ENCODE data around the gene CELA3B. TPM values are rescaled to one million over a fixed set of nuclear protein-coding genes. Genes with fewer than 3 reads are reported as not detected.
"Not testable (repeated sequence)": the region's sequence is repeated elsewhere in the genome, so short reads cannot be mapped to it uniquely, and the experiment has no call there.

The CELA3B gene
- total RNA-seq, 1 experiment from 2014 or later, result not detected

DNA sequence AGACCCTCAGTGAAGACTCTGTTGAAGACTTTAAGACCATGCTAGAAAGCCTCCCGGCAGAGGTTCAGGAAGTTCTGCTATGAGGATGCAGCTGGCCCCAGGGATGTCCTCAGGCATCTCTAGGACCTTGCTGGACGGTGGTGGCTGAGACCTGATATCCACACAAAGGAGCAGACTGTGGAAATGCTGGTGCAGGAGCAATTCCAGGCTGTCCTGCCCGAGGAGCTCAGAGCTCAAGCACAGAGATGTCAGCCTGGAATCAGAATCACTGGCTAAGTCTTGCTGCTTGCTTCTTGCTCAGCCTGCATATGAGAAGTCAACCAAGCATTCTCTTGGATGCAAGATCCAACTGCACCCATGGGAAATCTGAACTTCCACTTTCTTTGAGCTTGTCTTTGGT is 53.7 kb downstream of the CELA3B start:
- Mint-ChIP-seq H3K9me3 (ENCODE audit: unreplicated experiment) (no peaks in the 10 kb centered on the region), H3K4me1 (ENCODE audit: low read depth, unreplicated experiment) (peaks cover 13% of the 10 kb centered on the region), H3K27me3 (ENCODE audit: insufficient read depth, unreplicated experiment) (no peaks in the 10 kb centered on the region), H3K27ac (ENCODE audit: unreplicated experiment) (no peak overlapping the region), H3K4me3 (ENCODE audit: unreplicated experiment) (no peak overlapping the region), H3K36me3 (ENCODE audit: insufficient read depth, unreplicated experiment) (peaks cover 7% of the 10 kb centered on the region)
- Histone ChIP-seq H3K9me3 (no peaks in the 10 kb centered on the region), H3K4me3 (ENCODE audit: low read depth, low read length) (no peak overlapping the region), H3K27me3 (replicated peaks; ENCODE audit: control insufficient read depth, insufficient read depth, low read length) (no peaks in the 10 kb centered on the region), H3K36me3 (ENCODE audit: control insufficient read depth, insufficient read depth, low read length) (no peaks in the 10 kb centered on the region; the same call in 1 of the 2 replicates), H3K4me1 (peaks cover 23% of the 10 kb centered on the region)
- ChIA-PET CTCF (no interaction called here), POLR2A (no interaction called here)
- TF ChIP-seq, protein P1, sequence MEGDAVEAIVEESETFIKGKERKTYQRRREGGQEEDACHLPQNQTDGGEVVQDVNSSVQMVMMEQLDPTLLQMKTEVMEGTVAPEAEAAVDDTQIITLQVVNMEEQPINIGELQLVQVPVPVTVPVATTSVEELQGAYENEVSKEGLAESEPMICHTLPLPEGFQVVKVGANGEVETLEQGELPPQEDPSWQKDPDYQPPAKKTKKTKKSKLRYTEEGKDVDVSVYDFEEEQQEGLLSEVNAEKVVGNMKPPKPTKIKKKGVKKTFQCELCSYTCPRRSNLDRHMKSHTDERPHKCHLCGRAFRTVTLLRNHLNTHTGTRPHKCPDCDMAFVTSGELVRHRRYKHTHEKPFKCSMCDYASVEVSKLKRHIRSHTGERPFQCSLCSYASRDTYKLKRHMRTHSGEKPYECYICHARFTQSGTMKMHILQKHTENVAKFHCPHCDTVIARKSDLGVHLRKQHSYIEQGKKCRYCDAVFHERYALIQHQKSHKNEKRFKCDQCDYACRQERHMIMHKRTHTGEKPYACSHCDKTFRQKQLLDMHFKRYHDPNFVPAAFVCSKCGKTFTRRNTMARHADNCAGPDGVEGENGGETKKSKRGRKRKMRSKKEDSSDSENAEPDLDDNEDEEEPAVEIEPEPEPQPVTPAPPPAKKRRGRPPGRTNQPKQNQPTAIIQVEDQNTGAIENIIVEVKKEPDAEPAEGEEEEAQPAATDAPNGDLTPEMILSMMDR (IDR thresholded peaks at IDR 0.05; ENCODE audit: insufficient read depth in 1 of 2, low read depth in 1 of 2, low read length in 1 of 2, severe bottlenecking in 1 of 2, unreplicated experiment in 1 of 2), result no peak
- intact Hi-C loops (cut with micrococcal nuclease; ENCODE audit: unreplicated experiment), result no loop called here
- BruUV-seq (replicated peaks), result no TSS peak
- DNase-seq, result no peak

DNA sequence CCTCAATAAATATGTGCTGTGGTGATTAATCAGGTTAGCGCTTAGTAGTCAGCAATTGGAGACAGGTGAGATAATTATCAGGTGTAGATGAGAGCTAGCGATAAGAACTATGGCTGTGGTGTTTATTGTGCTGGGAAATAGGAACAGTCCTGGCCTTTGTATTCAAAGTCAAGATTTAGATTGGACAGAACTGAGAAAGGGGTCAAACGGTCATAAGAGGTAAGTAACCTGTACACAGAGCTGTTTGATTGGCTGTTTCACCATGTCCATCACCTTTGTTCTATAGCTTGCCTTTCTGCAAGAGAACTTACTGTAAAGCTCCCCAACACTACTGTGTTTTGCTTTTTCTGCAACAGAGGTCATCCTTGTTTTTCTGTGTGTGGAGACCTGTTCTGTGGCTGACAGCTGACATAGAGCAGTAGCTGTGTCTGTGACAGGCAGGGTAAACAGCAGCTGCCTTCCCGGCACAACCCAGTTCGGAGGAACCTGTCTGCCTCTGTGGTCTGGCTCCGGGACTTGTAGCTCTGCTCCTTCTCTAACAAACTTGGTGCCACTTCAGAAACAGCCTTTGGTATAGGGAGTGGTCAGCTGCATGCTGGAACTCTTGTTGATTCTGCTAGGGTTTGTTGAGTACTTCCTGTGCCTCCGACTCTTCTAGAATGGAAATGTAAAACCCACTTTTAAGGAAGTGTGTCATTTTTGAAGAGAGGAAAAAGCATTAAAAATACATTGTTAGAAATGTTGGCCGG is 54.6 kb downstream of the CELA3B start:
- Histone ChIP-seq H3K36me3 (ENCODE audit: control insufficient read depth, insufficient read depth, low read length) (no peaks in the 10 kb centered on the region; the same call in 1 of the 2 replicates), H3K4me3 (ENCODE audit: low read depth, low read length) (no peak overlapping the region), H3K27me3 (replicated peaks; ENCODE audit: control insufficient read depth, insufficient read depth, low read length) (no peaks in the 10 kb centered on the region), H3K4me1 (peaks cover 22% of the 10 kb centered on the region), H3K9me3 (no peaks in the 10 kb centered on the region)
- no peak for DNase-seq
- H3K4me3 Mint-ChIP-seq (ENCODE audit: unreplicated experiment), result no peak overlapping the region
- intact Hi-C loops (cut with micrococcal nuclease; ENCODE audit: unreplicated experiment), result no loop called here
- H3K9me3 Mint-ChIP-seq (ENCODE audit: unreplicated experiment), result no peaks in the 10 kb centered on the region
- H3K4me1 Mint-ChIP-seq (ENCODE audit: low read depth, unreplicated experiment), result peaks cover 13% of the 10 kb centered on the region
- ChIA-PET POLR2A (interaction anchor here (0.7 kb wide), 1 partner anchor 21 kb away, joined by 3 read pairs; the partner anchor contains the start of gene CDC42), CTCF (interaction anchor here (0.8 kb wide), 1 partner anchor 22 kb away, joined by 3 read pairs; the partner anchor contains the start of gene CDC42)
- H3K27ac Mint-ChIP-seq (ENCODE audit: unreplicated experiment), result no peak overlapping the region
- TF ChIP-seq, protein P1 (IDR thresholded peaks at IDR 0.05; ENCODE audit: insufficient read depth in 1 of 2, low read depth in 1 of 2, low read length in 1 of 2, severe bottlenecking in 1 of 2, unreplicated experiment in 1 of 2), result no peak
- no peaks in the 10 kb centered on the region for H3K36me3 Mint-ChIP-seq (ENCODE audit: insufficient read depth, unreplicated experiment)
- BruUV-seq (replicated peaks), result no TSS peak
- no peaks in the 10 kb centered on the region for H3K27me3 Mint-ChIP-seq (ENCODE audit: insufficient read depth, unreplicated experiment)

DNA sequence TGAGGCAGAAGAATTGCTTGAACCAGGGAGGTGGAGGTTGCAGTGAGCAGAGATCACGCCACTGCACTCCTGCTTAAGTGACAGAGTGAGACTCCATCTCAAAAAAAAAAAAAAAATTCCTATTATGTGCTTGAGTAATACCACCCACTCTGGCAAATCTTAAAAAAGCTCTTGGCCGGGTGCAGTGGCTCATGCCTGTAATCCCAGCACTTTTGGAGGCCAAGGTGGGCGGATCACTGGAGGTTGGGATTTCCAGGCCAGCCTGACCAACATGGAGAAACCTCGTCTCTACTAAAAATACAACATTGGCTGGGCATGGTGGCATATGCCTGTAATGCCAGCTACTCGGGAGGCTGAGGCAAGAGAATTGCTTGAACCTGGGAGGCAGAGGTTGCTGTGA is 58.0 kb downstream of the CELA3B start:
- H3K27me3 ChIP-seq (replicated peaks; ENCODE audit: control insufficient read depth, insufficient read depth, low read length); H3K27ac Mint-ChIP-seq (ENCODE audit: unreplicated experiment); DNase-seq; H3K4me3 Mint-ChIP-seq (ENCODE audit: unreplicated experiment); H3K9me3 Mint-ChIP-seq (ENCODE audit: unreplicated experiment); POLR2A ChIA-PET; H3K4me1 Mint-ChIP-seq (ENCODE audit: low read depth, unreplicated experiment); H3K4me3 ChIP-seq (ENCODE audit: low read depth, low read length); H3K36me3 Mint-ChIP-seq (ENCODE audit: insufficient read depth, unreplicated experiment); BruUV-seq (replicated peaks); H3K27me3 Mint-ChIP-seq (ENCODE audit: insufficient read depth, unreplicated experiment); intact Hi-C loops (cut with micrococcal nuclease; ENCODE audit: unreplicated experiment); CTCF ChIA-PET; H3K36me3 ChIP-seq (ENCODE audit: control insufficient read depth, insufficient read depth, low read length); H3K9me3 ChIP-seq: not testable (repeated sequence)
- H3K4me1 ChIP-seq, result peaks cover 16% of the 10 kb centered on the region
